Cardiac muscle cell (in vitro differentiated cells and primary cell): ENCODE measurements around the gene B3GALT5. TPM values are rescaled to one million over a fixed set of nuclear protein-coding genes. Genes with fewer than 3 reads are reported as not detected.

Experiments used
- DNase-seq, 2 donors: peaks; one replicate each; pipeline versions ENCODE4 v3.0.0 to v3.0.0-alpha.2; 2010 to 2017; ENCODE audit warnings: low read depth in 1 of 2, low spot score in 1 of 2
- H3K27ac ChIP-seq: fragments of 200-600 bp; sonication (generic); 2 replicates; pipeline ENCODE4 v1.5.1; 2016
- H3K27me3 ChIP-seq: fragments of 200-600 bp; sonication (generic); 2 replicates; pipeline ENCODE4 v1.6.0; 2016; ENCODE audit warnings: control low read depth
- H3K36me3 ChIP-seq: fragments of 200-600 bp; sonication (generic); 2 replicates; pipeline ENCODE4 v1.5.1; 2016; ENCODE audit warnings: control low read depth
- H3K4me1 ChIP-seq: fragments of 200-600 bp; sonication (generic); 2 replicates; pipeline ENCODE4 v1.8.1; 2017; ENCODE audit warnings: low read depth, mild to moderate bottlenecking, mixed run types
- H3K4me3 ChIP-seq: fragments of 200-600 bp; sonication (generic); 2 replicates; pipeline ENCODE4 v1.5.1; 2016; ENCODE audit warnings: mild to moderate bottlenecking
- H3K9me3 ChIP-seq: fragments of 200-600 bp; sonication (generic); 2 replicates; pipeline ENCODE4 v1.5.1; 2017; ENCODE audit warnings: low read depth, mild to moderate bottlenecking, control low read depth
- CTCF ChIP-seq: IDR thresholded peaks from 2 replicates; pipeline ENCODE4 v1.5.1; 2012; ENCODE audit warnings: low read depth, mild to moderate bottlenecking, low read length
- polyA plus RNA-seq: library from polyadenylated mRNA; unstranded; fragments of >200 nt; fragmentation: Nextera tagmentation; extraction: Ambion mirVana; gene quantifications from 2 replicates; pipeline ENCODE4 v1.2.1, GENCODE V29; 2016
- total RNA-seq: library from RNA; depleted of rRNA; stranded (reverse); fragments of >200 nt; gene quantifications from 2 replicates; pipeline ENCODE4 v1.2.3, GENCODE V29; 2016

B3GALT5 gene
- total and polyA plus RNA-seq, 2 experiments from 2014 or later: 1.1 to 1.4 TPM

GRCh38 chr21:39625211-39625895 is 12.6 kb downstream of the B3GALT5 start:
- Histone ChIP-seq H3K4me1 (no peaks in the 10 kb centered on the region), H3K4me3 (no peak overlapping the region), H3K36me3 (no peaks in the 10 kb centered on the region), H3K27me3 (no peaks in the 10 kb centered on the region), H3K9me3 (no peaks in the 10 kb centered on the region), H3K27ac (no peak overlapping the region)
- TF ChIP-seq CTCF: no peak
- no peak for DNase-seq

- Histone ChIP-seq H3K4me1 (no peaks in the 10 kb centered on the region), H3K4me3 (no peak overlapping the region), H3K27ac (no peak overlapping the region), H3K9me3 (no peaks in the 10 kb centered on the region), H3K36me3 (no peaks in the 10 kb centered on the region), H3K27me3 (no peaks in the 10 kb centered on the region)
- no peak for TF ChIP-seq CTCF
- DNase-seq: no peak
Observed at GRCh38 chr21:39628385-39628784, 15.6 kb downstream of the B3GALT5 start.

GRCh38 chr21:39630191-39630591 is 17.5 kb downstream of the B3GALT5 start:
- no peak for TF ChIP-seq CTCF
- H3K9me3 ChIP-seq: no peaks in the 10 kb centered on the region
- no peak overlapping the region for H3K4me3 ChIP-seq
- no peak overlapping the region for H3K27ac ChIP-seq
- H3K4me1 ChIP-seq: no peaks in the 10 kb centered on the region
- DNase-seq: no peak
- H3K27me3 ChIP-seq: no peaks in the 10 kb centered on the region
- H3K36me3 ChIP-seq: no peaks in the 10 kb centered on the region

GRCh38 chr21:39630827-39631226 is 18.1 kb downstream of the B3GALT5 start:
- Histone ChIP-seq H3K9me3 (no peaks in the 10 kb centered on the region), H3K27me3 (no peaks in the 10 kb centered on the region), H3K27ac (no peak overlapping the region), H3K4me1 (no peaks in the 10 kb centered on the region), H3K4me3 (no peak overlapping the region), H3K36me3 (no peaks in the 10 kb centered on the region)
- no peak for DNase-seq
- TF ChIP-seq CTCF: no peak

- H3K9me3 ChIP-seq: no peaks in the 10 kb centered on the region
- no peak for TF ChIP-seq CTCF
- no peaks in the 10 kb centered on the region for H3K27me3 ChIP-seq
- no peak for DNase-seq
- H3K4me3 ChIP-seq: no peak overlapping the region
- H3K36me3 ChIP-seq: no peaks in the 10 kb centered on the region
- H3K27ac ChIP-seq: no peak overlapping the region
- H3K4me1 ChIP-seq: no peaks in the 10 kb centered on the region
Observed at GRCh38 chr21:39631842-39632562, 19.3 kb downstream of the B3GALT5 start.
